ENCODE results near the gene CIROP.

- TF ChIP-seq CTCF (IDR thresholded peaks at IDR 0.05) (no peak), POLR2A (IDR thresholded peaks at IDR 0.05) (no peak)
Observed at GRCh38 chr14:23060536-23061260, 44.1 kb downstream of the CIROP start.

All from Peyer's patch (tissue), 4 donors.